ENCODE measurements around the gene CARD9. TPM values are rescaled to one million over a fixed set of nuclear protein-coding genes. Genes with fewer than 3 reads are reported as not detected.

Gene CARD9
- total RNA-seq, 6 experiments from 2014 or later, result 0.48 to 1.6 (median 1.1) TPM

DNA sequence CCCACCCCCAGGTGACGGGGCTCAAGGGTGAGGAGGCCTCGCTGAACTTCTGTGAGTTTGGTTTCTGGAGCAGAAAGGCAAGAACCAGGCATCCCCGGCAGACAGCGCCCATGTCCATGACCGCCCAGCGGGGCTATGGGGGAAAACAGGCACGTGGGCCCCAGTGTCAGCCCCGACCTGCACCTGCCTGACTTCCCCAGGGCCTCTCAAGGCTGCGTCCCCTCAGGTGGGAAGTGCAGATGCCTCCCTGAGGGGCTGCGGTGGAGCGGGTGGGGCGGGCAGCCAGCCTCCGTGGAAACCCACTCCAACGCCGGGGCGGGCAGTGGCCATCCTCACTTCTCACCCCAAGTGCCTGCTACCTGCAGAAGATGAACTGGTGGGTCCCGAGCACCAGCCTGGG, 6.9 kb upstream of the CARD9 start:
- ATAC-seq, result no peak
- no peak for DNase-seq
- TF ChIP-seq CTCF (IDR thresholded peaks at IDR 0.05) (no peak), POLR2A (IDR thresholded peaks at IDR 0.05) (no peak)
- H3K4me3 ChIP-seq, result no peak overlapping the region
- WGBS (ENCODE audit: insufficient coverage, low coverage, low lambda C conversion rate, missing lambda C conversion rate), result 88% methylated on average over 9 of the region's 17 CpGs
- peaks cover 0 to 14% (median 0%) of the 10 kb centered on the region in 4 donors for H3K4me1 ChIP-seq
- no peaks in the 10 kb centered on the region for H3K9me3 ChIP-seq
- H3K27me3 ChIP-seq, result no peaks in the 10 kb centered on the region
- H3K27ac ChIP-seq, result no peak overlapping the region
- intact Hi-C loops (cut with DNase I), result no loop called here
- H3K36me3 ChIP-seq, result peaks cover 0 to 39% (median 9%) of the 10 kb centered on the region in 4 donors

GRCh38 chr9:136379891-136380290, 6.4 kb upstream of the CARD9 start:
- H3K4me1 ChIP-seq, result peaks cover 0 to 14% (median 0%) of the 10 kb centered on the region in 4 donors
- no peak overlapping the region for H3K27ac ChIP-seq
- ATAC-seq, result no peak
- peaks cover 0 to 39% (median 9%) of the 10 kb centered on the region in 4 donors for H3K36me3 ChIP-seq
- intact Hi-C loops (cut with DNase I), result no loop called here
- H3K9me3 ChIP-seq, result no peaks in the 10 kb centered on the region
- H3K4me3 ChIP-seq, result no peak overlapping the region
- TF ChIP-seq POLR2A (IDR thresholded peaks at IDR 0.05) (no peak), CTCF (IDR thresholded peaks at IDR 0.05) (no peak)
- H3K27me3 ChIP-seq, result no peaks in the 10 kb centered on the region
- WGBS (ENCODE audit: insufficient coverage, low coverage, low lambda C conversion rate, missing lambda C conversion rate), result no CpG with 5 or more reads among the region's 11 CpGs
- no peak for DNase-seq

- Histone ChIP-seq H3K36me3 (peaks cover 0 to 35% (median 9%) of the 10 kb centered on the region in 4 donors), H3K9me3 (no peaks in the 10 kb centered on the region), H3K4me1 (peaks cover 0 to 14% (median 0%) of the 10 kb centered on the region in 4 donors), H3K4me3 (no peak overlapping the region), H3K27me3 (no peaks in the 10 kb centered on the region), H3K27ac (no peak overlapping the region)
- no peak for ATAC-seq
- intact Hi-C loops (cut with DNase I), result no loop called here
- DNase-seq, result no peak
- no peak for TF ChIP-seq CTCF (IDR thresholded peaks at IDR 0.05)
- no CpG with 5 or more reads among the region's 11 CpGs for WGBS (ENCODE audit: insufficient coverage, low coverage, low lambda C conversion rate, missing lambda C conversion rate)
These were observed 5.9 kb upstream of the CARD9 start for GRCh38 chr9:136379401-136379800.

DNA sequence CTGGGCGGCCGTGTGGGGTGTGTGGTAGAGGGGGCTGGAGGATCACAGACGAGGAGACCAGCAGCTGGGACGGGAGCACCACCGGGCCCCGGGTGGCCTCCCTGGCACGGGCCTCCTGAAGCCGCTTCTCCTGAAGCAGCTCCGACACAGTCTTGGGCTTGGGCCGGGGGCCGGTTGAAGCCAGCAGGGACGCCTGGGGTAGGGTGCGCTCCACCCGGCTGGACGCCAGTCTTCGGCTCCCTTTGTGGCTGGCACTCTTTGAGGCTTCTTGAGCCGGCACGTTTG, 5.5 kb upstream of the CARD9 start:
- no peak overlapping the region for H3K27ac ChIP-seq
- no peaks in the 10 kb centered on the region for H3K9me3 ChIP-seq
- no CpG with 5 or more reads among the region's 18 CpGs for WGBS (ENCODE audit: insufficient coverage, low coverage, low lambda C conversion rate, missing lambda C conversion rate)
- H3K36me3 ChIP-seq, result peaks cover 0 to 30% (median 8%) of the 10 kb centered on the region in 4 donors
- H3K4me1 ChIP-seq, result peaks cover 0 to 14% (median 0%) of the 10 kb centered on the region in 4 donors
- H3K27me3 ChIP-seq, result no peaks in the 10 kb centered on the region
- intact Hi-C loops (cut with DNase I), result no loop called here
- DNase-seq, result no peak
- H3K4me3 ChIP-seq, result no peak overlapping the region
- TF ChIP-seq CTCF (IDR thresholded peaks at IDR 0.05) (no peak), POLR2A (IDR thresholded peaks at IDR 0.05) (no peak)
- no peak for ATAC-seq
